Endothelial cell of umbilical vein (primary cell): ENCODE results near the gene OR56B4.

Source experiments
- CTCF ChIP-seq, 2 donors: IDR thresholded peaks; 1 replicate in 1 of 2; 2 replicates in 1 of 2; pipeline ENCODE4 v1.5.1; 2011; ENCODE audit warnings: low read length in 2 of 2, mild to moderate bottlenecking in 2 of 2, moderate library complexity in 2 of 2, control low read depth in 1 of 2, inconsistent platforms in 1 of 2, low read depth in 1 of 2; ENCODE audit not compliant: insufficient read depth in 1 of 2; ENCODE audit errors: extremely low read depth in 1 of 2
- POLR2A ChIP-seq: IDR thresholded peaks from 2 replicates; pipeline ENCODE4 v1.6.1; 2012; ENCODE audit warnings: low read depth, mild to moderate bottlenecking, control low read depth, low read length
- POLR2AphosphoS5 ChIP-seq: IDR thresholded peaks from 2 replicates; pipeline ENCODE4 v1.6.1; 2012; ENCODE audit warnings: low read depth, mild to moderate bottlenecking, control low read depth, low read length, moderate library complexity; ENCODE audit not compliant: insufficient read depth

GRCh38 chr11:6110011-6110410 lies 2.5 kb downstream of the OR56B4 start:
- TF ChIP-seq CTCF (IDR thresholded peaks at IDR 0.05; ENCODE audit: extremely low read depth in 1 of 2, insufficient read depth in 1 of 2, low read depth in 1 of 2, low read length in 2 of 2) (no peak), POLR2AphosphoS5 (no peak), POLR2A (no peak)
